Bronchus fibroblast of lung (primary cell): ENCODE data around the gene TMPRSS3. TPM values are rescaled to one million over a fixed set of nuclear protein-coding genes. Genes with fewer than 3 reads are reported as not detected.

Experiments
- total RNA-seq: library from RNA; depleted of rRNA; stranded (reverse); fragments of >200 nt; gene quantifications from 2 replicates; pipeline ENCODE4 v1.2.3, GENCODE V29; 2015

The TMPRSS3 gene
- not detected in 2 replicates for total RNA-seq

DNA sequence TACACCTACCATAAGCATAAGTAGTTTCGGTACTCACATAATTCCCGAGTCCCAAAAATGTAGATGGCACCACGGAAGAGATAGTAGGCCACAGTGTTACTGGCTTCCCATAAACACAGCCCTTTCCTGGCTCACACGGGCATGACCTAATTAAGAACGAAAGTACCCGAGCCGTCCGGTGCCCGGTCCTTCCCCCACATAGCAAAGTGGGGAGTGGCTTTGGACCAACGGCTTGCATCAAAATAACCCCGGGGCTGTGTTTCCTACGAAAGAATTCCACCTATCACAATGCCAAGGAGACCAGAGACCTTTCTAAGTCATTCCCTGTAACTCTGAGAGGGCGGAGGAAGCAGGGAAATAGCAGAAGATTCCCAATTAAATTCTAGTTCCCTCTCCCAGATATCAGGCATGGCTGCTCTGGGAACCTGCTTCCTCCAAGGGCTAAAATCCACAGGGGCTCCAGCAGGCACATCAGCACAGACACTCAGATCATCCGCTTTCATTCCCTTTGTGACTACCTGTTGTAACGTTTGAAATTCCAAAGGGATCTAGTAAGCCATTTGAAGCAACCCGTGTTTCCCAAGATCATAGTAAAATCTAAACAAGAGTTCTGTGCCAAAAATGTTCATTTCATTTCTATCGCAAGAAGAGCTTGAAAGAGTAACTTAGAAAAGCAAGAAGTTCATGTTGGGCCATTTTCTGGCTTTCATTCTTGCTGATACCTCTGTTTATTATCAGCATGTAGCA is at the start of gene TMPRSS3:
TSS of gene TMPRSS3 (minus strand) at position 148 of the 747 bp plus-strand sequence. CDS start 635 bp downstream, outside the sequence.

DNA sequence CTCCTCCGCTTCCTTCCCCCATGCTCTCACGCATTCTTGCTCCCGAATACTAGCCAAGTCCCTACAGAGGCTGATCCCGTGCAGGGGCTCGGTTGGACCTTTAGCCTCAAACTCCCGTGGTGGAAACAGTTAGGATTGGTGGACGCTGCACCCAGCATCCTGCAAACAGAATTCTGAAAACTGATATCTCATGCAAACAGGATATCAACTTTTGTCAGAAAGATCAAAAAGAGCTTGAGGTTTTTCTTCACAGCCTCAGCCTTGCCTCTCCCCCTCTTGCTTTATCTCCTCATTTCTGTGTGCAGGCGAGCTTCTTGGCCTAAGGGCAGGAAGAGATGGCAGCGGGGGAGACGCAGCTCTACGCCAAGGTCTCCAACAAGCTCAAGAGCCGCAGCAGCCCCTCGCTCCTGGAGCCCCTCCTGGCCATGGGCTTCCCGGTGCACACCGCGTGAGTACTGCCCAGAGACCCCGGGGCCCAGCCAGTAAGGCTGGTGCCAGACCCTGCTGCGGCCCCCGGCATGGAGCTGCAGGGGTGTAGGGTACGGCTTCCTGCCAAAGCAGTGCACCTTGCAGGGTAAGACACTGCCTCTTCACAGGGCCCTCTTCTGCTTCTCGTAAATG is 7.9 kb upstream of the TMPRSS3 start, which contains the start of gene UBASH3A:
TSS of gene UBASH3A (plus strand) at position 292 of the 621 bp plus-strand sequence. CDS start at position 336, 44 bp downstream.

DNA sequence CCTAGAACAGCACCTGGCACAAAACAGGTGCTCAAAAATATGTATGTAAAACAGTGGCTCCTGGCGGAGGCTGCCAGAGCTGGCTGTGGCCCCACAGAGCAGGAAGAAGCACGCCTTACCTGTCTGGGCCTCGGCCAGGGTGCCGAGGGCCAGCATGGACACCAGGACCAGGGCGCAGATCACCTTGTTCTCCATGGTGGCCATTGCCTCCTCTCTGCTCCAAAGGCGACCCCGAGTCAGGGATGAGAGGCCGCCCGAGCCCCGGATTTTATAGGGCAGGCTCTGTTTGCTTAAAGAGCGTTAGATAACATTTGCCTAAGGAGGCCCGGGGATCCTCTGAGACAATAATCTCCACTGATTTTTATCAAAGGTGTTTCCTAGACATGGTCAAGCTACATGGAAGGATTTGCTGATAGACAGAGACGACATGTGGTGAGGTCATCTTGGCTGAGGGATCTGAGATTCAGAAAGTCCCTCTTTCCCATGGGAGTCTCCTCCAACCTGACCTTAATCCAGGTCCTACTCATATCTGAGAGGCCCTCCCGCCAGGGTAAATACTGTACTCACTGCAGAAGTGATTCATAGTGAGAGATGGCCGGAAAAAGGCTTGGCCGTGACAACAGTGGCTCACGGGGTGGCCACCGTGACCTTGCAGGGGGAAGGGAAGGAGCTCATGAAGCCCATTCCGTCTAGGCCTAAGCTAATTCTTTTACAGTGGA is 29.4 kb downstream of the TMPRSS3 start, which contains the start of gene TFF1:
TSS of gene TFF1 (minus strand) at position 244 of the 719 bp plus-strand sequence. CDS start at position 204, 40 bp downstream.

DNA sequence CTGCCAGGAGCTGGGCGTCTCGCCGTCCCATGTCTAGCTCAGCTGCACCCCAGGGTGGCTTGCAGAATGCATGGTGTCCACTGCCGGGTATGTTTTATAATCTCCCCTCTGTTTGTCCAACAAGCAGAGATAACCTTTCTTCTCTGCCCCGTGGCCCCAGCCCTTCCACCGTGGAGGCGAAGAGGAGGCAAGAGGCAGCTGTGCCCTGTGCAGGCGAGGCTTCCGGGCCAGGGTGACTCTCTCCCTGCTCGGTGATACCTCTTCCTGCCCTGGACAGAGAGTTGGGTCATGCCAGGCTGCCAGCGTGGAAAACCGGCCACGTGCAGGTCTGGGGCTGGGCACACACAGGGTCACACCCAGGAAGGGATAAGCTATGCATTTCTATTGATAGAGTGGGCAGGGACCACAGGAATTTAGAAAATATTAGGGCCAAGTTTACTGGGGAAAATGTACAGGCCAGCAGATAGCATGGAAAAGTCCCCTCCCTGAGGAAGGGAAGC is 44.9 kb downstream of the TMPRSS3 start, which contains the start of gene TFF2:
TSS of gene TFF2 (minus strand) at position 68 of the 500 bp plus-strand sequence. CDS start at position 31, 37 bp downstream.

Other genes starting within 250 kb of the TMPRSS3 start
- gene ABCG1, start 176.9 kb downstream of the TMPRSS3 start, total RNA-seq: 0.15 and 0.34 TPM in 2 replicates
- not detected in 2 replicates for gene TFF3, start 80.6 kb downstream of the TMPRSS3 start, total RNA-seq
- not detected in 2 replicates for gene TFF2, start 45.1 kb downstream of the TMPRSS3 start, total RNA-seq
- not detected in 2 replicates for gene TFF1, start 29.5 kb downstream of the TMPRSS3 start, total RNA-seq
- gene UBASH3A, start 7.8 kb upstream of the TMPRSS3 start, total RNA-seq: not detected in 2 replicates
- gene RSPH1, start 100.2 kb upstream of the TMPRSS3 start, total RNA-seq: not detected in 2 replicates
- 0.74 and 3.7 TPM in 2 replicates for gene SLC37A1, start 117.8 kb upstream of the TMPRSS3 start, total RNA-seq